Stimulated activated CD4-positive, alpha-beta T cell treated with anti-CD3 and anti-CD28 coated beads, Interleukin-2, amount 100 ng/mL, for 24 hours (primary cell): ENCODE results near the gene AHR.

Experiments used
- DNase-seq, 2 donors: peaks; one replicate each; pipeline ENCODE4 v3.0.0-alpha.2; 2020

Gene AHR

DNA sequence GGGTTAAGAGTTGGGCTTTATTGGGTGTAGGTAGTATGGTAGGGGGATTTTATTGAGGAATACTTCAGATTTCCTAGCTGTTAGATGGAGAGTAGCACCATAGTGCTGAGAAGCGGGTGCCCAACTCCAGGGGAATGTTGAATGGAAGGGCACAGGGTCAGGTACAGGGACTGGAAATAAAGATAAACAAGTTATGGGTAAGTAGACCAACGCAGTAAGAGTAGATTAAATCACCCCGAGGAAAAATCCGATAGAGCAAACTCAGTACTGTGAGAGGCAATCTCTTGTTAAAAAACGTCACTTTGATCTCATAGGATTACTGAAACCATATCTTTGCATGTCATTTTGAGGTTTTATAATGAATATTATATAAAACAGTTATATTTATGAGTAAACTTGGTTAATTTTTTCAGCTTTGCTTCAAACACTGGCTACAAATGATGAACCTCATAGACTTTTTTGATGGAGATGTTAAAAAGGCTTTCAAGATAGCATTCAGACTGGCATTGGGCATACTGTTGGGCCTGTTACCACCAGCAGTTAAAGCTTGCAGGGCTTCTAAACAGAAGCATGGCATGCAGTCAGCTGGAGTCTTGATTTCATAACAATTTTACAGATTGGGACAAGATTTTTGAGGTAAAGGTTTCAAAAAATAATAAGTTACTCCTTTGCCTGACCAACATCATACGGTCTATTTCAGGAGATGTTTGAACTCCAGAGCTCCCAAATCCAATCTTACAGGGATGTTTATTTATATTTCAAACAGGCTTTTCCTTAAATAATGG lies 7.1 kb downstream of the AHR start:
- DNase-seq: no peak

GRCh38 chr7:17307000-17307399 lies 8.5 kb downstream of the AHR start:
- DNase-seq: no peak

GRCh38 chr7:17307558-17307957 lies 9.1 kb downstream of the AHR start:
- no peak for DNase-seq

- no peak for DNase-seq
These were observed 9.7 kb downstream of the AHR start for GRCh38 chr7:17307969-17308648.

GRCh38 chr7:17311194-17311593 lies 12.7 kb downstream of the AHR start:
- DNase-seq: no peak

DNA sequence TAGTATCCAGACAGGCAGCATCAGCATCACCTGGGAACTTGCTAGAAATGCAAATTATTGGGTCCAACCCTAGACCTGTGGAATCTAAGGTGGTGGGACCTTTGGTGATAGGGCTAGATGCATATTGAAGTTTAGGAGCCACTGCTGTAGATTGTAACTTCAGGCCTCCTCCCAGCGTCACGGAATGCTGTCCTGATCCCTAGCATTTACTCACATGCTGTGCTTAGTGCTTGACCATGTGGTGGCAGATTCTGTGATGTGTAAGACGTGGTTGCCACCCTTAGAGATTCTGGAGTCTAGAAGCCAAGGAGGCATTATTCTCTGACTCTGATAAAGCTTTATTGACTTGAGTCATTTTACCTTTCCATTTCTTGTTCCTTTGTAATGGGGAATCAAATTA lies 13.5 kb downstream of the AHR start:
- no peak for DNase-seq

GRCh38 chr7:17312641-17313040 lies 14.2 kb downstream of the AHR start:
- DNase-seq: no peak

DNA sequence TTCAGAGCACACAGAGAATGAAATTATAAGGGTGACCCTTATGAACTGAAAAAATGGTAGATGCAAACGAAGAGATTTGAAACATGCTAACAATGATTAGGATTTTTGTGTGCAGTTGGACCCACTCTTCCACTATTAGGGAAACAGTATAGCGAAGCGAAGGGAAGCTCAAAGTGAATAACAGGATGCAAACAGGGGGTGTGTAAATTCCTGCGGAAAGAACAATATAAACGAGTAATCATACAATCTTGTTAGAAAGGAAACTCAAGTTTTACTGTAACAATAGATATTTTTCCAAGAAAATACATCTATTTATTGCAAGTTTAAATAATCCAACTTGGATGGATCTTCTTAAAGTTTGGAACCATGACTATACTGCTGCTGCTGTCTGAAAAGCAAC lies 14.7 kb downstream of the AHR start:
- DNase-seq: no peak

DNA sequence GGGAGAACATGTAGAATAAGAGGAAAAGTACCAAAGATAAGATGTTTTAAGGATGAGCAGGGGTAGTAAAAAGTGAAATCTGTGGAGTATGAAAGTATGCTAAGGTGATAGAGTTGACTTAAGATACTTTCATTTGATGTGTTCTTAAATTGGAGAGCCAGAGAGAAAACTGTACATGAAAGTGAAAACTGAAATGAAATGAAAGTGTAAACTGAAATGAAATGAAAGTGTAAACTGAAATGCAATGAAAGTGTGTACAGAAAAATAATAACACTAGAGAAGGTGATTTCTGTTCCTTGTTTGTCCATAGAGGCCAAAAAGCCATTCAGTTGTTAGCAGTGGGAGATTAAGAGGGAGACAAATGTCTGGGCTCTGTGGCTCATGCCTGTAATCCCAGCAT lies 17.5 kb downstream of the AHR start:
- DNase-seq: no peak

DNA sequence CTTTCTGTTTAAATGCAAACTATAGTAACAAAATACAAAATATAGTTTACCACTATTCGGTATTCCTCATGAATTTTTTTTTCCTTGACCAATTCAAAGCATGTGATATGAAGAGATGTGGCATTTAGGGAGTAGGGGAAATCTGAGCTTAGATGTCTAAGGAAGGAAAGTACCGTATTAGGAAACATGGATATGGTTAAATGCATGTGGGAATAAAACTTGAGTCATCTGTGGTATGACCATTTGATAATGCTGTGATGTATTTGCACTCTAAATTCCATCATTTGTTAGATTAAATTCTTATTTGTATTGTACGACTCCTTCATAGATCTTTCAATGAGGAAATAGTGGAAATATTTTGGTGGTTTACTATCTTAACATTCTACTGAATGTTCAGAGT lies 19.7 kb downstream of the AHR start:
- no peak for DNase-seq

DNA sequence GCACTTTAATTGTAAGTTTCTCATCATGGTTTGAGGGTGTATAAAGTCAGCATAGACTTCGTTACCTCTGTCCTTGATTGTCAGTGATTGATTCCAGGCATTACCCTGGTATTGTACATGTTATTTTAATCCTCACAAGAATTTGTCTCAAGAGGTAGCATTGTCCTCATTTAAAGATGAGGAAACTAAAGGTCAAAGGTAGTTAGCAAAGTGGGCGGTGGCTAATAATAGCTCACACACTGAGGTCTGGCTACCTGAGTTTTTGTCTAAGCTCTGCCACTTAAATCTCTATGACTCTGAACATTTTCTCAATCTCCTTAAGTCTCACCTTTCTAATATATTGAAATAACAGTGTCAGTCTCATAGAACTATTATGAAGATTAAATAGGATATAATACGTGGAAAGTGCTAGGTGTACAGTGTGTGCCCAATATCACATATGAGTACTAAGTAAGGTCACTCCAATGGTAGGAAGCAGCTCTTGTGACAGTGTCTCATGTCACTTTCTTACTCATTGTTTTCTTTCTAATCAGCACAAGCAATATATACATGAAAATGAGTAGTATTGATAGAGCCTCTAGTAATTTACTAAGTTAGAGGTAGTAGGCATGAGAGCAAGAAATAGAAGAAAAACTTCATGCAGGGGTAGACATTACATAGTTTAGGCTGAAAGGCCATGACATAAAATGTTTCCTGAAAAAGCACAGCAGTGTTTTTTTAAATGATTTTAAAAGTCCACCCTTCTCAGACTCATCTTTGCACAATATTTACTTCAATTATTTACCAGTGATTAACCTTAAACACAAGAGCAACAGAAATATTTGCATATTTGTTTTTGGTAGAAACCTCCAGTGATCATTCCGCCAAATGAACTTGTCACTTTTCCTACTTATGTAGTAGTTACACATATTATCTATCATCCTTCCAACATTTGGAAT lies 21.0 kb downstream of the AHR start:
- DNase-seq: no peak

DNA sequence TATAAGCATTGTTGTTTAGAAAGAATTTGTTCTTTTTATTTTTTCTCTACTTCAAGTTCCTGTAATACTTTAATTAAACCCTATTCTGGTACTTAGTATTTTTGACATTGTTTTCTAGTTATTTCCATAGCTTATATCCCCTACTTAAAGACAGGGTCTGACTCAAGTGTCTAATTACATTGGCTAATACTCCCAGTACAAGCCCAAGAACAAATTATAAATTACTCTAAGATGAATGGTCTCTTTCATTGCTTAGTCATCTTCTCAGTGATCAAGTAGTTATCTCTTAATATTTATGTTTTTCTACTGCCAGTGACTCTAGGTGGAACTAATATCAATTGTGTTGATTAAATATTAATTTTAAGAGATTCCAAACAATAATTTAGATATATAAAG lies 21.6 kb downstream of the AHR start:
- no peak for DNase-seq

GRCh38 chr7:17320657-17321056 lies 22.2 kb downstream of the AHR start:
- DNase-seq: no peak

DNA sequence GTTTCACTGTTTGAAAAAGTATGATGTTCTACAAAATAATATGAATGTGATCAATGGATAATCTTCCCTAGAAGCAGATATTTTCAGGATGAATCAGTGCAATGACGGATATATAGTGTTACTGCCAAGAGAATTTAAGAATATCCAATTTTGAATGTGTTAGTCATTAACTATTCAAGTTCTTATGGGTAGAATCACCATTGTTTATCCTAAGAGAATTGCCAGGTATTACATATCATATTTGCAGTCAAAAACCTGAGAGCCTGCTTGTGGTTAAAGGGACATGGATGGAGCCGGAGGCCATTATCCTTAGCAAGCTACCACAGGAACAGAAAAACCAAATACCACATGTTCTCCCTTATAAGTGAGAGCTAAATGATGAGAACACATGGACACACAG lies 26.9 kb downstream of the AHR start:
- no peak for DNase-seq

DNA sequence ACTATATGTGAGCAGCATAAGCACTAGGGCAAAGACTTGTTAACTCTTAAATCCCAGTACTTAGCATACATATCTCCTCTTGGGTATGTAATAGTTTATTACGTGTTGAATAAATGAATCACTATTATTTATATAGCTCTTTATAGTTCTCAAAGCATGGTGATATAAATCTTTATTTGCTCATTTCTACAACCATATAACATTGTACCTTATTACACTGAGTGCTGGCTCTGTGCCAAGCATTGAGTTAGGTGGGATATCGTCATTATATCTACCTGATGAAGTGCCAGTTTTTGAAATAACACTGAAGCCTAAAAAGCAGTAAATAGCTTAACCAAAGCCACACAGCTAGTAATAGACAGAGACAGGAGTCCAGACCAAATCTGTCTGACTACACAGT lies 27.9 kb downstream of the AHR start:
- no peak for DNase-seq

GRCh38 chr7:17328641-17329040 lies 30.2 kb downstream of the AHR start:
- no peak for DNase-seq

DNA sequence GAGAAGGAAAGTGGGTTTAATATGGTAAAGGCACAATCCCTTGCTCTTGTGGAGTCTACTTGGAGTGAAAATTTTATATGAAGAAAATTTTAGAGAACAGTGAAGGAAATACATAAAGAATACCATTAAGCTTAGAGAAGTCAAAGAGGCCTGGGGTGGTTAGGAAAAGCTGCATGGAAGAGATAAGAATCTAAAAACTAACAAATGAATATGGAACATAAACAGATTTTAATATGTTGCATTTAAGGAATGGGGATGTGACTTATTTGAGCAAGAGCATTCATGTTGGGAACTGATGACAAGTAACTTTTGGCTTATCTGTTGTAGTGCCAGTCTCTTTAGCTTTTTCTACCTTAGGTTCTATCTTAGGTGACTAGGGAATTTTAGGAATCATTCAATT lies 31.0 kb downstream of the AHR start:
- DNase-seq: no peak

GRCh38 chr7:17331891-17332501 lies 33.5 kb downstream of the AHR start:
- no peak for DNase-seq

DNA sequence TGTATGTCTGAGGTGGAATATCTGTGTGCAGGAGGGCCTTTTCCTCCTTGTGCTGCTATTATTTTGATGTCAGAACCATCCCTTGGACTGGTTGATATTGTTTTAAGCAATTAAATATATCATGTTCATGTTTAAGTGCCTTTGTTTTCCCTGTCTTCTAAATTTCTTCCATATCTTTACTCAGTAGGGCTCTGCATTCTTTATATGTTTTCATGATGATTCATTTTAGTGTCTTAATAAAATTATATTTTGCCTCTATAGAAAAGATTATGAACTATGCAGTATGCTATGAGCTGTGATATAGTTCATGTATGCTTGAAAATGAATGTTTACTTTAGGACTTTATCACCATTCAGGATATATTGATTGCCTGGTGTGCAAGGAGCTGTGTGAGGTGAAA lies 34.8 kb downstream of the AHR start:
- no peak for DNase-seq

DNA sequence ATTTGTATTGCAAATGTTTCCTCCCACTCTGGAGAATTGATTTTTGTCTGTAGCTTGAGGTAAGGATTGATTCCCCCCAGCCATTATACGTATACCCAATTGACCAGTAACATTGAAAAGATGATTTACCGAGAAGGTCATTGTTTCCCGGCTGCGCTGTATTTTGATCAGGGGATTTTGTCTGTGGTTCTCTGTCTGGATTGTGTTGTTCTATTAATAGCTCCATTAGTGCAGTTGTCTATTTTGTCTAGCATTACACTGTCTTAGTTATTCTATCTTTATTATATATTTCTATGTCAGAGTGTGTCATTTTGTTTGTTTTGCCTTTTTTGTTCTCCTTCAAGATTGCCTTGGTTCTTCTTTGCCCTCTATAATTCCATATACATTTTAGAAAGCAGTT lies 37.7 kb downstream of the AHR start:
- DNase-seq: no peak

DNA sequence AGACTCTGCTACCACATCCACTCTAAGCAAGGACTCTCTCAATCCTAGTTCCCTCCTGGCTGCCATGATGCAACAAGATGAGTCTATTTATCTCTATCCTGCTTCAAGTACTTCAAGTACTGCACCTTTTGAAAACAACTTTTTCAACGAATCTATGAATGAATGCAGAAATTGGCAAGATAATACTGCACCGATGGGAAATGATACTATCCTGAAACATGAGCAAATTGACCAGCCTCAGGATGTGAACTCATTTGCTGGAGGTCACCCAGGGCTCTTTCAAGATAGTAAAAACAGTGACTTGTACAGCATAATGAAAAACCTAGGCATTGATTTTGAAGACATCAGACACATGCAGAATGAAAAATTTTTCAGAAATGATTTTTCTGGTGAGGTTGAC lies 40.7 kb downstream of the AHR start:
- no peak for DNase-seq

DNA sequence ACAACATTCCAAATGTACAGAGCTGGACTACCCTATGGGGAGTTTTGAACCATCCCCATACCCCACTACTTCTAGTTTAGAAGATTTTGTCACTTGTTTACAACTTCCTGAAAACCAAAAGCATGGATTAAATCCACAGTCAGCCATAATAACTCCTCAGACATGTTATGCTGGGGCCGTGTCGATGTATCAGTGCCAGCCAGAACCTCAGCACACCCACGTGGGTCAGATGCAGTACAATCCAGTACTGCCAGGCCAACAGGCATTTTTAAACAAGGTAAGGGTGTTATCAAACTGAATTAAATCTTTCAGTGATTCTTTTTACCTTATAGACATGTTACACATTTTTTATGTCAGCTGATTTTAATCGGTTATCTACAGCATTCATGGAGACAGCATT lies 41.5 kb downstream of the AHR start:
- DNase-seq: no peak

DNA sequence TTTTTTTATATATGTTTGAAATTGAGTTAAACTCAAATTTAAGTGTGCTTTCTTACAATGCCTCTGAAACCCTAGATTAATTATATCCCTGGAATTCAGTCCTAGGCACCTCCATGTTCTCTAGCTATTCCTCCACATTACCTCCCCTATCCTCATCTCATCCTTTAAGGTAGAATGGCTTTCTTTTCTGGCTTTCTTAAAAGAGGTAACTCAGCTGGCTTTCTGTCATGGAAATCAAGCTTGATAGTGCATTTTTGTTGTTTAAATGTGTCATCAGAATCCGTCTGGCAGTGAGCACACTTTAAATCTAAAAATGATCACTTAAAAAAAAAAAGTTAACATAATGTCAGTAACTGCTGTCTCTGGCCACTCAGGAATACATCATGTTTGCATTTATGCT lies 42.2 kb downstream of the AHR start:
- DNase-seq: no peak
